WERI-Rb-1 (cell line): Measurements from ENCODE around the gene RAD18.

ENCODE experiments used
- DNase-seq: peaks from one replicate; pipeline ENCODE4 v3.0.0-alpha.2; 2020
- H3K27ac ChIP-seq: fragments of 250-450 bp; sonication (Bioruptor Pico); 2 replicates; pipeline ENCODE4 v1.5.1; 2020; ENCODE audit warnings: mild to moderate bottlenecking, moderate library complexity
- H3K27me3 ChIP-seq: fragments of 250-450 bp; sonication (Bioruptor Pico); 2 replicates; pipeline ENCODE4 v1.5.1; 2021; ENCODE audit warnings: mild to moderate bottlenecking, low read depth, moderate library complexity; ENCODE audit not compliant: insufficient read depth, severe bottlenecking
- H3K36me3 ChIP-seq: fragments of 250-450 bp; sonication (Bioruptor Pico); 2 replicates; pipeline ENCODE4 v1.5.1; 2020; ENCODE audit warnings: mild to moderate bottlenecking, moderate library complexity
- H3K4me3 ChIP-seq: 2 replicates; pipeline ENCODE4 v1.5.1; 2011; ENCODE audit warnings: low read depth, mild to moderate bottlenecking, control low read depth, low read length
- H3K9me3 ChIP-seq: fragments of 250-450 bp; sonication (Bioruptor Pico); 2 replicates; pipeline ENCODE4 v1.5.1; 2021; ENCODE audit warnings: mild to moderate bottlenecking, moderate library complexity; ENCODE audit not compliant: severe bottlenecking
- CTCF ChIP-seq: IDR thresholded peaks from 2 replicates; pipeline ENCODE4 v1.5.1; 2011; ENCODE audit warnings: low read depth, mild to moderate bottlenecking, control low read depth, inconsistent platforms, low read length

The RAD18 gene

GRCh38 chr3:8848696-8849131 is 114.6 kb downstream of the RAD18 start:
- H3K4me3 ChIP-seq, result no peak overlapping the region
- no peaks in the 10 kb centered on the region for H3K36me3 ChIP-seq
- no peak for TF ChIP-seq CTCF
- DNase-seq, result no peak
- no peaks in the 10 kb centered on the region for H3K9me3 ChIP-seq
- H3K27ac ChIP-seq, result no peak overlapping the region
- no peaks in the 10 kb centered on the region for H3K27me3 ChIP-seq

GRCh38 chr3:8847317-8847716 is 116.0 kb downstream of the RAD18 start:
- DNase-seq, result no peak
- Histone ChIP-seq H3K27ac (no peak overlapping the region), H3K27me3 (no peaks in the 10 kb centered on the region), H3K4me3 (no peak overlapping the region), H3K36me3 (no peaks in the 10 kb centered on the region), H3K9me3 (no peaks in the 10 kb centered on the region)
- no peak for TF ChIP-seq CTCF

GRCh38 chr3:8846176-8846575 is 117.1 kb downstream of the RAD18 start:
- TF ChIP-seq CTCF, result no peak
- Histone ChIP-seq H3K27ac (no peak overlapping the region), H3K4me3 (no peak overlapping the region), H3K9me3 (no peaks in the 10 kb centered on the region), H3K36me3 (no peaks in the 10 kb centered on the region), H3K27me3 (no peaks in the 10 kb centered on the region)
- DNase-seq, result no peak

GRCh38 chr3:8845641-8846040 is 117.6 kb downstream of the RAD18 start:
- no peak overlapping the region for H3K4me3 ChIP-seq
- no peaks in the 10 kb centered on the region for H3K27me3 ChIP-seq
- no peaks in the 10 kb centered on the region for H3K9me3 ChIP-seq
- no peak for DNase-seq
- H3K27ac ChIP-seq, result no peak overlapping the region
- no peak for TF ChIP-seq CTCF
- H3K36me3 ChIP-seq, result no peaks in the 10 kb centered on the region

- no peak for TF ChIP-seq CTCF
- no peak overlapping the region for H3K27ac ChIP-seq
- no peaks in the 10 kb centered on the region; the same call in 1 of the 2 replicates for H3K36me3 ChIP-seq
- H3K27me3 ChIP-seq, result no peaks in the 10 kb centered on the region
- no peak overlapping the region for H3K4me3 ChIP-seq
- DNase-seq, result no peak
- H3K9me3 ChIP-seq, result no peaks in the 10 kb centered on the region
Measured at GRCh38 chr3:8843347-8843746, 119.9 kb downstream of the RAD18 start.

GRCh38 chr3:8842293-8842692 is 121.0 kb downstream of the RAD18 start:
- Histone ChIP-seq H3K27ac (no peak overlapping the region), H3K4me3 (no peak overlapping the region), H3K27me3 (no peaks in the 10 kb centered on the region), H3K36me3 (no peaks in the 10 kb centered on the region; the same call in 1 of the 2 replicates), H3K9me3 (no peaks in the 10 kb centered on the region)
- no peak for TF ChIP-seq CTCF
- DNase-seq, result no peak
